Measurements from ENCODE around the gene HLF. TPM values are rescaled to one million over a fixed set of nuclear protein-coding genes. Genes with fewer than 3 reads are reported as not detected.

Gene HLF
- total and polyA plus RNA-seq, 2 donors (not counting 1 experiment from before 2014, with no cell fraction given): 0.10 TPM; not detected in 1

- H3K4me3 Mint-ChIP-seq: no peak overlapping the region
- H3K27ac Mint-ChIP-seq: no peak overlapping the region
- H3K27ac ChIP-seq (ENCODE audit: low read length in 2 of 2): no peak overlapping the region
- H3K36me3 ChIP-seq (replicated peaks in 1 of 2; ENCODE audit: control extremely low read depth in 1 of 2, control insufficient read depth in 1 of 2, extremely low read depth in 1 of 2, insufficient read depth in 2 of 2, low read length in 1 of 2): no peaks in the 10 kb centered on the region
- POLR2A ChIA-PET: no interaction called here
- intact Hi-C loops (cut with micrococcal nuclease): no loop called here
- no peak overlapping the region for H3K9ac ChIP-seq (ENCODE audit: low read length)
- H2AFZ ChIP-seq (ENCODE audit: insufficient read depth, low read depth, low read length, poor library complexity, severe bottlenecking): no peak overlapping the region
- ATAC-seq (ENCODE audit: low read depth): no peak
- H3K4me1 Mint-ChIP-seq: peaks cover 21% of the 10 kb centered on the region
- no peaks in the 10 kb centered on the region for H3K9me3 ChIP-seq (ENCODE audit: control extremely low read depth in 1 of 3, control insufficient read depth in 2 of 3, insufficient read depth in 1 of 3, low read length in 2 of 3)
- H3K9me3 Mint-ChIP-seq (ENCODE audit: insufficient read depth): no peaks in the 10 kb centered on the region
- DNase-seq: no peak
- WGBS (ENCODE audit: insufficient coverage): 86% methylated on average over 1 of the region's 3 CpGs
- CTCF ChIA-PET: interaction anchor here (3.7 kb wide), 1 partner anchor 306 kb away, joined by 61 read pairs; no protein-coding TSS in a partner anchor
- H3K4me1 ChIP-seq (ENCODE audit: control insufficient read depth in 2 of 2, insufficient read depth in 2 of 2, low read length in 2 of 2): peaks cover 8 to 20% of the 10 kb centered on the region in 2 donors
- no peaks in the 10 kb centered on the region for H3K27me3 ChIP-seq (replicated peaks in 1 of 4; ENCODE audit: control extremely low read depth in 1 of 4, control insufficient read depth in 3 of 4, insufficient read depth in 4 of 4, low read length in 3 of 4)
- no peak overlapping the region for H3K4me3 ChIP-seq (ENCODE audit: control extremely low read depth in 1 of 5, extremely low read depth in 1 of 5, insufficient read depth in 1 of 5, low read depth in 2 of 5, low read length in 4 of 5)
- no peaks in the 10 kb centered on the region for H3K27me3 Mint-ChIP-seq
- H3K4me2 ChIP-seq (replicated peaks; ENCODE audit: low read depth, low read length, poor library complexity, severe bottlenecking): no peak overlapping the region
- H3K79me2 ChIP-seq (ENCODE audit: control insufficient read depth, insufficient read depth, low read length): no peaks in the 10 kb centered on the region
- TF ChIP-seq EZH2 (IDR thresholded peaks at IDR 0.05; ENCODE audit: borderline replicate concordance, insufficient read depth, low read depth, low read length, poor library complexity, severe bottlenecking) (no peak), CTCF (IDR thresholded peaks at IDR 0.05) (no peak)
- H4K20me1 ChIP-seq (ENCODE audit: control insufficient read depth, insufficient read depth, low read length, poor library complexity, severe bottlenecking): no peaks in the 10 kb centered on the region
Measured at GRCh38 chr17:55298111-55298730, 33.5 kb downstream of the HLF start.

DNA sequence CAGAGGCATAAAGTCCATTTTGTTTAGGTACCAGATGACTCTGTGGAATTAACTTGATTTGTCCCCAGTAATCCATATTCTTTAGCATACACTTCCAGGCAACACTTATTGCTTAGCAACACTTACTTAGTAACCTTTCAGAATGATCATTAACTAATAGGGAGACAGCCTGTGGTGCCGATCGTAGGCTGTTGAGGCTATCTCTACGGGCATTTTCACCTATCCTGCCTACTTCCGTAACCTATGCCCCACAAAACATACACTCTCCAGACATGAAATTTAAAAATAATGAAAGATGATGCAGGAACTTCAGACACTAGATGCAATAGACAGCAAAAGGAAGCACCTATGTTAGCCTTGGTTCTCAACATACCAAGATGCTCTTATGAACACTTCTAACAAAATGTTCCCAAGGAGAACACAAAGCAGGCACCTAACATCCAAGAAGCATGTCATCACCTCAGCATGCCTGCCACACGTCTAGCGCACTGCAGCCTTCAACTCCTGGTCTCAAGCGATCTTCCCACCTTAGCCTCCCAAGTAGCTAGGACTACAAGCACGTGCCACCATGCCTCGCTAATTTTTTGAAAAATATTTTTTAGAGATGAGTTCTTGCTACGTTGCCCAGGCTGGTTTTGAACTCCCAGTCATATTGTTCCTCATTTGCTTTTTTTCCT lies 34.5 kb downstream of the HLF start:
- no peaks in the 10 kb centered on the region for H3K79me2 ChIP-seq (ENCODE audit: control insufficient read depth, insufficient read depth, low read length)
- CTCF ChIA-PET: interaction anchor here (3.7 kb wide), 1 partner anchor 307 kb away, joined by 61 read pairs; no protein-coding TSS in a partner anchor
- intact Hi-C loops (cut with micrococcal nuclease): no loop called here

More for the DNA sequence above, 34.5 kb downstream of the HLF start:
- Mint-ChIP-seq H3K27me3 (no peaks in the 10 kb centered on the region), H3K4me3 (no peak overlapping the region), H3K27ac (no peak overlapping the region), H3K9me3 (ENCODE audit: insufficient read depth) (no peaks in the 10 kb centered on the region), H3K4me1 (peaks cover 14% of the 10 kb centered on the region)
- Histone ChIP-seq H3K9me3 (ENCODE audit: control extremely low read depth in 1 of 3, control insufficient read depth in 2 of 3, insufficient read depth in 1 of 3, low read length in 2 of 3) (no peaks in the 10 kb centered on the region), H3K27me3 (replicated peaks in 1 of 4; ENCODE audit: control extremely low read depth in 1 of 4, control insufficient read depth in 3 of 4, insufficient read depth in 4 of 4, low read length in 3 of 4) (no peaks in the 10 kb centered on the region), H3K4me2 (replicated peaks; ENCODE audit: low read depth, low read length, poor library complexity, severe bottlenecking) (no peak overlapping the region), H4K20me1 (ENCODE audit: control insufficient read depth, insufficient read depth, low read length, poor library complexity, severe bottlenecking) (no peaks in the 10 kb centered on the region), H3K36me3 (replicated peaks in 1 of 2; ENCODE audit: control extremely low read depth in 1 of 2, control insufficient read depth in 1 of 2, extremely low read depth in 1 of 2, insufficient read depth in 2 of 2, low read length in 1 of 2) (no peaks in the 10 kb centered on the region), H3K4me3 (ENCODE audit: control extremely low read depth in 1 of 5, extremely low read depth in 1 of 5, insufficient read depth in 1 of 5, low read depth in 2 of 5, low read length in 4 of 5) (no peak overlapping the region), H3K4me1 (ENCODE audit: control insufficient read depth in 2 of 2, insufficient read depth in 2 of 2, low read length in 2 of 2) (peaks cover 3 to 15% of the 10 kb centered on the region in 2 donors), H2AFZ (ENCODE audit: insufficient read depth, low read depth, low read length, poor library complexity, severe bottlenecking) (no peak overlapping the region), H3K27ac (ENCODE audit: low read length in 2 of 2) (no peak overlapping the region), H3K9ac (ENCODE audit: low read length) (no peak overlapping the region)
- no peak for ATAC-seq (ENCODE audit: low read depth)
- 93% methylated on average over 6 of the region's 10 CpGs for WGBS (ENCODE audit: insufficient coverage)
- TF ChIP-seq CTCF (IDR thresholded peaks at IDR 0.05): no peak
- no peak for TF ChIP-seq EZH2 (IDR thresholded peaks at IDR 0.05; ENCODE audit: borderline replicate concordance, insufficient read depth, low read depth, low read length, poor library complexity, severe bottlenecking)
- no peak for DNase-seq
- POLR2A ChIA-PET: no interaction called here
